Ammon's horn (tissue), 1 donor: ENCODE data around the gene SPNS3.
A peak's percentile ranks its signal among the peaks of the same experiment; 100 is the strongest.

Experiments
- DNase-seq: peaks from one replicate; pipeline ENCODE4 v3.0.0-alpha.2; 2016; ENCODE audit warnings: low spot score

Gene SPNS3, protein sequence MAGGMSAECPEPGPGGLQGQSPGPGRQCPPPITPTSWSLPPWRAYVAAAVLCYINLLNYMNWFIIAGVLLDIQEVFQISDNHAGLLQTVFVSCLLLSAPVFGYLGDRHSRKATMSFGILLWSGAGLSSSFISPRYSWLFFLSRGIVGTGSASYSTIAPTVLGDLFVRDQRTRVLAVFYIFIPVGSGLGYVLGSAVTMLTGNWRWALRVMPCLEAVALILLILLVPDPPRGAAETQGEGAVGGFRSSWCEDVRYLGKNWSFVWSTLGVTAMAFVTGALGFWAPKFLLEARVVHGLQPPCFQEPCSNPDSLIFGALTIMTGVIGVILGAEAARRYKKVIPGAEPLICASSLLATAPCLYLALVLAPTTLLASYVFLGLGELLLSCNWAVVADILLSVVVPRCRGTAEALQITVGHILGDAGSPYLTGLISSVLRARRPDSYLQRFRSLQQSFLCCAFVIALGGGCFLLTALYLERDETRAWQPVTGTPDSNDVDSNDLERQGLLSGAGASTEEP

DNA sequence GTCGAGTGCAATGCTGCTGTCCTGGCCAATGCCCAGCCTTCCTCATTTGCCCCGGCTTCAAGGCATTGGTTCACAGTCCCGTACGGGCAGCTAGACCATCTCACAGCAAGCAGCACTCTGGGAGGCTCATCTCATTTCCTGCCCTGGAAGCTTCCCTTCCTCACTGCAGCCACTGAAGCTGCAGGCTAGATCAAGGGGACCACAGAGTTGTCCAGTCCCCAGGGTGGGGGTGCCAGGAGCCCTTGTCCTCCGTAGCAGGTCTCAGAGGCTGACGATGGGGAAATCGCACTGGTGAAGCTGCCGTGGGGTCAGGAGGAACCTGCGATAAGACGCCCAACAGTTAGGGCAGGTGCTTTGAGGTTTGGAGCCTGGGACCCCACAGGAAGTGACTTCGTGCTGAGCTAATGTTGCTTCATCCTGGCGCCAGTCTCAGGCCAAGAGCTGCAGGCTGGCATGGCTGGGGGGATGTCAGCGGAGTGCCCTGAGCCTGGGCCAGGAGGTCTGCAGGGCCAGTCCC is at the start of gene SPNS3:
Gene SPNS3 (plus strand): TSS at position 426 of the 517 bp plus-strand sequence. CDS start 28 bp downstream, at position 454.
- DNase-seq: peak; percentile 64

DNA sequence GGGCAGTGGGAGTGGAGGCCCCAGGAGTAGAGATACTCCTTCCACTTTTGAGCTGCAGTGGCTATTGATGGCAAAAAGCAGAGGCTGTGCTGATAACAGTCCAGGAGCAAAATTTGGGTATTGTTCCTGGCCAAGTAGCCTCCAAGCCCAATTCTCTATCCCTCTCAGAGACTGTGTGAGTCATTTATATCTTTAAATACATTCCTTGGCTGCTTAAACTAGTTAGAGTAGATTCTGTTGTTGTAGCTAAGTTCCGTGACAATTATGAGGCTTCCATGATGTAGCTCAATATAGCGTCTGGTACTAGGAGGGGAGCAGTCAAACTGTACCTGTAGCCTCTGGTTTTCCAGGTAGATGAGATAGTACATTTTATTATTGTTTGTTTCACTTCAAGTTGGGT is 47.3 kb upstream of the SPNS3 start:
- no peak for DNase-seq

DNA sequence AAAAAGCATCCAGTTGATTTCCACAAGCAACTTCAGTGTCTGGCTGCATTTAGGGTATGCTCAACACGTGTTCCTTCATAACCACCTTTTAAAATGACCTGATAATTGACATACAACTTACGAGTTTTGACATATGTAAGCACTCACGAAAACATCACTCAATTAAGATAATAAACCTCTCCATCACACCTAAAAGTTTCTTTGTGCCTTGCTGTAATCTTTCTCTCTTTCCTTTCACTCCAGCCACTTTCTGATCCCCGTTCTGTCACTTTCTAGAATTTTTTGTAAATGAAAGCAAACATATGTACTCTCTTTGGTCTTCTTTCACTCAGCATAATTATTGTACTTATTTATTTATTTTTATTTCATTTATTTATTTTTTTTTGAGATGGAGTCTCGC is 46.6 kb upstream of the SPNS3 start:
- DNase-seq: no peak

DNA sequence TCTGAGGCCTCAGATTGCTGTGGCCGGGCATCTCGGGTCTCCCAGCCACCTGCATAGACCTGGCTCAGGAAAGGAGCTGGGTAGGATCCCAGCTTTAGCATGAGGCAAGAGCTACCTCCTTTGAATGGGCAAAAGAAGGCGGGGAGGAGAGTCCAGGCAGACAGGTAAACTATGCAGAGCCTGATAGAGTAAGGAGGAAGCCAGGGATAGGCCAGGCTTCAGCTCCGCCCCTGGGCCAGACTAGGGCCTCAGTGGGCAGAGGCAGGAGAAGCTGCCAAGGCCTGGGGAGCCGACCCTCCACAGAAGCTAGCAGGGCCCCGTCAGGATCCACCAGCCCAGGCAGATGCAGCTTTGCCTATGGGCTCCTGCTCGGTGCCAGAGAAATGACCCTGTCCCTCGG is 44.7 kb upstream of the SPNS3 start:
- no peak for DNase-seq

DNA sequence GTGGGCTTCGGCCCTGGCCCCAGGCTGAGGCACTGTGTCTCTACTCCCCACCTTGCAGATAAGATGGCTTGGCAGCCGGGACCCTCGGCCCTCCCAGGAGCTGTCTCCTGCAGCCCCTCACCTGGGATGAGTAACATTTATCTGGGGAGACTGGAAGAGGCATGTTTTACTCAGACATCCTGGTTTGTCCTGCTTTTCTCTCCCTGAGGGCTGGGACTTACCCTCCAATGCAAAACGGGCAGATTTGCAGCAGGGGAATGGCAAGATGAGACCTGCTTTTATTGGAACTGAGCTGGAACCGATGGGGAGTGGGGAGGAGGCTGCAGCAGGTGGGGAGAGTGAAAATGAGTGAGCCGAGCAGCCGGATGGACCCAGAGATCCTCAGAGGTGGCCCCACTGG is 39.9 kb upstream of the SPNS3 start:
- no peak for DNase-seq

DNA sequence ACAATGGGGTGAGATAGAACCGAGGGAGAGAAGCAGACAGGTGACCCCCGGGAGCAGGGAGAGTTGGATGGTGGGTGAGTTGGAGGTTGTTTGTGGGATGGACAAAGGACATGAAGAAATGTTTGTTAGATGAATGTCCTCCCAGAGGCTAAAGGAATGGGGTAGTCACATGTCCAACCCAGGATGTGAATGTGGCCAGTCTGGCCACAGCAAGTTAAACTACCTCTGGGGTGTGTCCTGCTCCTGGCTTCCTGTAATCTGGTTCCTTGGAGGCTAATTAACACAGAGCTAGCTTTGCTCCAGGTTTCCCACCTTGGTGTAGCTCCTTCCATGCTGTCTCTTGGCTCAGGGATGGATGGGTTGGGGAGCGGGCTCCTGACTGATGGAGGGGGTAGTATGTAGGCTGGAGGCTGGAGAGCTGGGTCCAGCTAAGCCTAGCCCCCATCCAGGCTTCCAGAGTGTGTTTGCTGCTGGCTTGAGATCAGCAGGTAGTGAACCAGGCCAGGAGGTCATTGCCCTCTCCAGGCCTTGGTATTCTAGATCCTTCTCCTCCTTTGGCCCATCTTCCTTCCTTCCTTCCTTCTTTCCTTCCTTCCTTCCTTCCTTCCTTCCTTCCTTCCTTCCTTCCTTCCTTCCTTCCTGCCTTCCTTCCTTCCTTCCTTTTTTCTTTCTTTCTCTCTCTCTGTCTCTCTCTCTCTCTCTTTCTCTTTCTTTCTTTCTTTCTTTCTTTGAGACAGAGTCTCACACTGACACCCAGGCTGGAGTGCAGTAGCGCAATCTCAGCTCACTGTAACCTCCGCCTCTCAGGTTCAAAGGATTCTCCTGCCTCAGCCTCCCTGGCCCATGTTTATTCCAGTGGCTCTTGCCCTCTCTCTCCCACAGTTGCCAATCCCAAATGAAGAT is 39.3 kb upstream of the SPNS3 start:
- no peak for DNase-seq

DNA sequence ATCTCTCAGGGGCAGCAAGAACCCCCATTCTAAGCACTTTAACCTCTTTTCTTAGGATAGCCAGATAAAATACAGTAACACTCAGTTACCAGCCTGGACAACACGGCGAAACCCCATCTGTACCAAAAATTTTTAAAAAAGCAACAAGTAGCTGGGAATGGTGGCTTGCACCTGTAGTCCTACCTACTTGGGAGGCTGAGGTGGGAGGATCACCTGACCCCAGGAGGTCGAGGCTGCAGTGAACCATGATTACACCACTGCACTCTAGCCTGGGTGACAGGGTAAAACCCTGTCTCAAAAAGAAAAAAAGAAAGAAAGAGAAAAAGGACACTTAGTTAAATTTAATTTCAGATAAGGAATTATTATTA is 38.6 kb upstream of the SPNS3 start:
- no peak for DNase-seq

DNA sequence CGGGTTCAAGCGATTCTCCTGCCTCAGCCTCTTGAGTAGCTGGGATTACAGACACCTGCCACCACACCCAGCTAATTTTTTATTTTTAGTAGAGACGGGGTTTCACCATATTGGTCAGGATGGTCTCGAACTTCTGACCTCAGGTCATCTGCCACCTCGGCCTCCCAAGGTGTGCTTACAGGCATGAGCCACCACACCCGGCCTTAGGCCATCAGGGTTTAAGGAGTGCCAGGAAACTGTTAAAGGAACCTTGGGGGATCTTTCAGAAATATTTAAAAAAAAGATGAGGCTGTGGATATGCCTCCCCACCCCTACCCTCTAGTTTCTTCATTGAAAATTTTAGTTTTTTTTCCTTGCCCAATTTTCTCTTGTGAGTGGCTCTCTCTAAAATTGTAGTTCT is 35.9 kb upstream of the SPNS3 start:
- DNase-seq: no peak

DNA sequence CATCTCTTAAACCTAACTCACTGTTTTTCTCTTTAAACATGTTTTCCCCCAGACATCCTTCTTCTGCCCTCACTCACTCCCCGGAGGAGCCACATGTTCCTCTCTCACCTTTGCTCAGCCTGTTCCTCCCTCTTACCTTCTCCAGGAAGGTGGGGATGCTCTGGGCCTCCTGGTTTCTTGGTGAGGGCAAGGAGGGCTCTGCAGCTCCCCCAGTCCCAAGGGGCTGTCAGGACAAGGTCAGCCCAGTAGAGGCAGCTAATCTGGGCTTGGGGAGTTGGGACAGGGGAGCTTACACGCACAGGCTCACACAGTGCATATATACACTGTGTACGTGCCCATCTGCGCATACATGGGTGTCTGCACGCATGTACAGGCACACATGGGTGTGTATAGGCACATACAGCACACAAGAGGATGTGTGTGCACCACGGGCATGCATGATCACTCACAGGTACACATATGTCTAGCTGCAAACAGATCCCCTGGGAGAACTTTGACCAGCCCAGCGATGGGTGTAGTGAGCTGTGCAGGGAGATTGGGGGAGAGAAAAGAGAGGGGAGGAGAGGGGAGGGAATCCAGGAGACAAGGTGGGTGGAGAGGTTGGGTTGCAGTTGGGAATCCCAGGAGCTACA is 28.6 kb upstream of the SPNS3 start:
- no peak for DNase-seq

DNA sequence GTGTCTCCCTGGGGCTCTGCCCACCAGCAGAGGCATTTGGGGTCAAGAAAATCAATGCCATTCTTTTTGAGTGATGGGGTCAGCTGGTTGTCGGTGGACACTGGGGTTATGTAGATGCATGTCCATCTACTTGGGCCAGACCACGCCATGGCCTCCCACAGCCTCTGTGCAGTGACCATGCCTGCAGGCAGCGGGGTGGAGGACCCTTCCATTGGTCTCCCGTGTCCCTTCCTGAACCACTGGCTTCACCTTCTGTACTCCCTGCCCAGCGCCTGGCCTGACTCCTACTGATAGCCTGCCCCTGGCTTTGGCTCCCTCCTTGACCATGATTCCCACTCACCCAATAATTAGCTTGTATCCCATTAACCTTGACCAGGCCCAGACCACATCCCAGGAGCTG is 28.0 kb upstream of the SPNS3 start:
- DNase-seq: no peak

DNA sequence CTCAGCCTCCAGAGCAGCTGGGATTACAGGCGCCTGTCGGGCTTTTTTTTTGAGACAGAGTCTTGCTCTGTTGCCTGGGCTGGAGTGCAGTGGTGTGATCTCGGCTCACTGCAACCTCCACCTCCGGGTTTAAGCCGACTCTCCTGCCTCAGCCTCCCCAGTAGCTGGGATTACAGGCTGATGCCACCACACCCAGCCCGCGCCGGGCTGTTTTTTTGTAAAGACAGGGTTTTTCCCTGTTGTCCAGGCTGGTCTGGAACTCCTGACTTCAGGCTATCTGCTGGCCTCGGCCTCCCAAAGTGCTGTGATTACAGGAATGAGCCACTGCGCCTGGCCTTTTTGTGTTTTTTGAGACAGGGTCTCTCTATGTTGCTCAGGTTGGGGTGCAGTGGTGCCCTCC is 27.4 kb upstream of the SPNS3 start:
- no peak for DNase-seq

DNA sequence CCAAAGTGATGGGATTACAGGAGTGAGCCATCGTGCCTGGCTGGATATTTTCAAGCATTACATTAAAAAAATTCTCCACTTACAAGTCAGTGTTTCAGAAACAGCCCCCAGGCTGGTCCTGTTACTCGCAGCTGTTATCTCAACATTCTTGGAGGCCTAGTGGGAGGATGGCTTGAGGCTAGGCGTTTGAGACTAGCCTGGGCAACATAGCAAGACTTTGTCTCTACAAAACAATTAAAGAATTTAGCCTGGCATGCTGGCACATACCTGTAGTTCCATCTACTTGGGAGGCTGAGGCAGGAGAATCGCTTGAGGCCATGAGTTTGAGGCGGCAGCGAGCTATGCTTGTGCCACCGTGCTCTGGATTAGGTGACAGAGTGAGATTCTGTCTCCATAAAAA is 26.5 kb upstream of the SPNS3 start:
- DNase-seq: no peak

DNA sequence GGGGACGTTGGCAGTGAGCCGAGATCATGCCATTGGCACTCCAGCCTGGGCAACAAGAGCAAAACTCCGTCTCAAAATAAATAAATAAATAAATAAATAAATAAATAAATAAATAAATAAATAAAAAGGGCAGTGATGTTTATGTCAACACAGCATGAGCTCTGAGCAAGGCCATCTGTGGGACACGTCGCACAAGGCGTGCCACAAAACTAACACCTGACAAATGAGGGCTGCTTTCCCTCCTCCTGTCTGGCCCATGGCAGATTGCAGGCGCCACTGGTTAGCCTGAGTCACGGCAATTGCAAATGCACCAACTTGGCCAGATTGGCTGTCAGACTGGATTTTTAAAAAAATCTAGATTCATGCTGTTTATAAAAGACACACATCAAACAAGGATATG is 25.9 kb upstream of the SPNS3 start:
- DNase-seq: peak; percentile 20

DNA sequence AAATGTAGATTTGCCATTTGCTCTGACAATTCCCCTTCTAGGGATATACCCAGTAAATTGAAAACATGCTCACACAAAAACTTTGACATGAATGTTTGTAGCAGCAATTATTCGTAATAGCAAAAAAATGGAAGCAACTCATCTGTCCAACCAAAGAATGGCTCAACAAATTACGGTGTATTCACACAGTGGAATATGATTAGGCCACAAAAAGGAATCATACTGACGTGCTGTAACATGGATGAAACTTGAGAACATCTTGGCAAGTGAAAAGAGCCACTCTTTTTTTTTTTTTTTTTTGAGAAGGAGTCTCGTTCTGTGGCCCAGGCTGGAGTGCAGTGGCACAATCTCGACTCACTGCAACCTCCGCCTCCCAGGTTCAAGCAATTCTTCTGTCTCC is 24.1 kb upstream of the SPNS3 start:
- DNase-seq: no peak

DNA sequence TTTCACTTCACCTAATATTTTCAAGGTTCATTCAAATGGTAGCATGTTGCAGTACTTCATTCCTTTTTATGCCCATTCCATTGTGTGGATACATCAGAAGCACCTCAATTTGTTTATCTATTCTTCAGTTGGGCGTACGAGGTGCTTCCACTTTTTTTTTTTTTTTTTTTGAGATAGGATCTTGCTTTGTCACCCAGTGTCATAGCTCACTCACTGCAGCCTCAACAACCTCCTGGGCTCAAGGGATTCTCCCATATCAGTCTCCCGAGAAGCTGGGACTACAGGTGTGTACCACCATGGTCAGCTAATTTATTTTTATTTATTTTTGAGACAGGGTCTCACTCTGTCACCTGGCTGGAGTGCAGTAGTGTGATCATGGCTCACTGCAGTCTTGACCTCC is 22.5 kb upstream of the SPNS3 start:
- DNase-seq: no peak

DNA sequence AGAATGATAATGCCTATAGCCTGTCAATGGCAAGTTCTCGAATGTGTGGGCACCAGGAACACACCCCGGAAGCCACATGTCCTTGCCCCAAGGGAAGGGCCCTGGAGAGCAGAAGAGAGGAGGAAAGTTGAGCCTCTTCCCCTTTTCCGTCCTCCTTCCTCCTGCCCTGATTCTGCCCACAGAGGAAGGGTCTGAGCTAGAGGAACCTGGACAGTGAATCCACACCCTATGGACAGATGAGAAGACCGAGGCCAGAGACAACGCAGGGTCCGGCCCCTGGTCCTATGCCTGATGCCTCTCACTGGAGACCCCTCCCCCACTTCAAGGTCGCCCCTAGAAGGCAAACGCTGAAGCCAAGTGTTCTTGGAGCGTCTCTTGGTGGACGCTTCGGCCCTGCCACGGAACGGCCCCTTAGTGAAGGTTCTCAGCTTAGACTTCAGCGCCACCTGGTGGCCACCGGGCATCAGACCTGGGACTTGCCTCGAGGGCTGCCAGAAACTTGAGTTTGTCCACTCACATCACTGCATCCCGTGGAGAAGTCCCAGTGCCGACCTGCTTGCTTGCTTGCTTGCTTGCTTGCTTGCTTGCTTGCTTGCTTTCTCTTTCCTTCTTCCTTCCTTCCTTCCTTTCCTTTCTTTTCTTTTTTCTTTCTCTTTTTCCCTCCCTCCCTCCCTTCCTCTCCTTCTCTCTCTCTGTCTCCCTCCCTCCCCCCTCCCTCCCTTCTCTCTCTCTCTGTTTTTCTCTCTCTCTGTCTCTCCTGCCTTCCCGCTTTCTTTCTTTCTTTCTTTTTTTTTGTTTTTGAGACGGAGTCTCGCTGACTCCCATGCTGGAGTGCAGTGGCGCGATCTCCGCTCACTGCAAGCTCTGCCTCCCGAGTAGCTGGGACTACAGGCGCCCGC is 20.6 kb upstream of the SPNS3 start:
- DNase-seq: peak; percentile 93

DNA sequence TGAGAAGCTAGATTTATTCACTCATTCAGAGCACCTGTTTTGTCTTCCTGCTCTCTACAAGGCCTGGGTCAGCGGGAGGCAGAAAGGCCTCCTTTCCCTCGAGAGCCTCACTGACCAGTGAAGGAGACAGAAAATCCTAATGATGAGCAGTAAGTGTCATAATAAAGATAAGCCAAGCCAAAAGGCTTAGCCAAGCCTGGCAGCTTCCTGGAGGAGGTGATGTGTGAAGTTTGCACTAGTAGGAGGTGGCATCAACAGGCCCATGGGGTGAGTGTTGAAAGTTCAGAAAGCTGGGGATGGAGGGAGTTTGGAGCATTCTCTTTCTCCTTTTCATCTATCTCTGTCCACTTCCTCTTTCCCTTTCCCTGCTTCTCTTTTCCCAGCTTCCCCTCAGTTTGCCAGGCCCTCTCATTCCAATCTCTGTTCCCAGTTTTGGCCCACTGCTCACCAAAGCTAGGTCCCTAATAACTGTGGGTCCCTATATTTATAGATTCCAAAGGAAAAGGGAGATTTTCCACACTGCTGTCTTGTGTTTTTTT is 16.5 kb upstream of the SPNS3 start:
- no peak for DNase-seq

DNA sequence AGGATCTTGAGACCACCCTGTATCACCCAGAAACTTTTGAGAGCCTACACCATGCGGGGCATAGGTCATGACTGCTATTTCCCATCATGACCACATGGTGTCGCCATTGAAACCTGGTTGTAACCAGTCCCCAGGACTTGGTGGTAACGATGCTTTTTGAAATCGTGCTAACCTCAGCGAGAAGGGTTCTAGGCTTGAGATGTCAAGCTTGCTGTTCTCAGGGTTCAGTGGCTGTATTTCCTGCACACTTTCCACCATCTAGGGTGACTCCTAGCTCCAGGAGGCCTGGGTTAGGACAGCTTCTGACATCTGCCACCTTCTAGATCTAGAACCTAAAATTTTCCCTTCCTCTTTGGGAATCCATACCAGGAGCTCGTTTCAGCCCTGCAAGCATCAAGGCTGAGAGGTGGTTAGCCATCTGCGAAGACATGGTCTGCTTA is 13.0 kb upstream of the SPNS3 start:
- DNase-seq: peak; percentile 92

DNA sequence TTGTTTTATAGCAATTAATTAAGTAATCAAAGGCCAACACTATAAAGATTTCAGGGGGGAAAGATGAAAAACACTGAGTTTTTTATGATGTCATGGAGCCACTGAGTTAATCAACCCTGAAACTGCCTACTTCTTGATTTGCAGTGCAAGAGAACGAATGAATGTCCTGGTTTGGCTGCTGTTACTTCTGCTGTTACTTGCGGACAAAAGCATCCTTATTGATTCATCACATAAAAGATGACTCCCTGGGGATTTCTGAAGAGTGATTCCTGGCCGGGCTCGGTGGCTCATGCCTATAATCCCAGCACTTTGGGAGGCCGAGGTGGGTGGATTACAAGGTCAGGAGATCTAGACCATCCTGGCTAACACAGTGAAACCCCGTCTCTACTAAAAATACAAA is 10.9 kb upstream of the SPNS3 start:
- no peak for DNase-seq

DNA sequence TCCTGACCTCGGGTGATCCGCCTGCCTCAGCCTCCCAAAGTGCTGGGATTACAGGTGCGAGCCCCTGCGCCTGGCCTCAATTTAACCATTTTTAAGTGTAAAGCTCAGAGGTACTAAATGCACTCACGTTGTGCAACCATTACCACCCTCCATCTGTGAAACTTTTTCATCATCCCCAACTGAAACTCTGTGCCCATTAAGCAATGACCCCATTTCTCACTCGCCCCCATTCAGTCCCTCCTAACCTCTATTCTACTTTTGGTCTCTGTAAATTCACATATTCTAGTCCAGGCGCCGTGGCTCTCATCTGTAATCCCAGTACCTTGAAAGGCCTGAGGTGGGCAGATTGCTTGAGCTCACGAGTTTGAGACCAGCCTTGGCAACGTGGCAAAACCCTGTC is 8.3 kb upstream of the SPNS3 start:
- no peak for DNase-seq
